HEK293 (cell line): ENCODE results near the gene NXN.

Source experiments
- FEZF1 ChIP-seq: fragments of 450-650 bp; formaldehyde crosslinking; IDR thresholded peaks from 2 replicates; pipeline ENCODE4 v1.5.1; 2016; ENCODE audit warnings: missing biosample characterization, missing genetic modification characterization
- GLI2 ChIP-seq: fragments of 450-650 bp; formaldehyde crosslinking; IDR thresholded peaks from 2 replicates; pipeline ENCODE4; 2017; ENCODE audit warnings: missing biosample characterization, missing genetic modification characterization, low read depth, borderline replicate concordance
- KLF7 ChIP-seq: fragments of 450-650 bp; formaldehyde crosslinking; IDR thresholded peaks from 2 replicates; pipeline ENCODE4 v1.5.1; 2016; ENCODE audit warnings: missing biosample characterization, missing genetic modification characterization, borderline replicate concordance
- SCRT2 ChIP-seq: fragments of 450-650 bp; formaldehyde crosslinking; IDR thresholded peaks from 2 replicates; pipeline ENCODE4 v1.5.1; 2016; ENCODE audit warnings: missing biosample characterization, missing genetic modification characterization
- TRIM28 ChIP-seq: IDR thresholded peaks from 2 replicates; pipeline ENCODE4 v1.6.1; 2011; ENCODE audit warnings: low read length, control low read depth, borderline replicate concordance
- YY1 ChIP-seq: fragments of 450-650 bp; formaldehyde crosslinking; IDR thresholded peaks from 2 replicates; pipeline ENCODE4 v1.5.1; 2018; ENCODE audit warnings: missing biosample characterization, missing genetic modification characterization
- YY2 ChIP-seq: fragments of 450-650 bp; formaldehyde crosslinking; IDR thresholded peaks from 2 replicates; pipeline ENCODE4 v1.5.1; 2016; ENCODE audit warnings: missing biosample characterization, missing genetic modification characterization
- ZBTB8A ChIP-seq: fragments of 450-650 bp; formaldehyde crosslinking; IDR thresholded peaks from 2 replicates; pipeline ENCODE4 v1.5.1; 2016; ENCODE audit warnings: missing biosample characterization, missing genetic modification characterization
- ZNF10 ChIP-seq: fragments of 450-650 bp; formaldehyde crosslinking; IDR thresholded peaks from 2 replicates; pipeline ENCODE4 v1.5.1; 2017; ENCODE audit warnings: missing biosample characterization, missing genetic modification characterization
- ZNF239 ChIP-seq: fragments of 450-650 bp; formaldehyde crosslinking; IDR thresholded peaks from 2 replicates; pipeline ENCODE4 v1.5.1; 2016; ENCODE audit warnings: missing biosample characterization, missing genetic modification characterization
- ZNF335 ChIP-seq: fragments of 450-650 bp; formaldehyde crosslinking; conservative IDR thresholded peaks from 2 replicates; pipeline ENCODE4 v1.5.1; 2016; ENCODE audit warnings: missing biosample characterization, missing genetic modification characterization
- ZNF596 ChIP-seq: fragments of 450-650 bp; IDR thresholded peaks from 2 replicates; pipeline ENCODE4 v1.5.0; 2018; ENCODE audit warnings: missing biosample characterization, mild to moderate bottlenecking, missing genetic modification characterization, moderate library complexity
- ZNF600 ChIP-seq: fragments of 450-650 bp; formaldehyde crosslinking; IDR thresholded peaks from 2 replicates; pipeline ENCODE4 v1.5.1; 2016; ENCODE audit warnings: missing biosample characterization, missing genetic modification characterization
- TF ChIP-seq, protein P1 (sequence below): fragments of 450-650 bp; formaldehyde crosslinking; IDR thresholded peaks from 2 replicates; pipeline ENCODE4 v1.5.1; 2016; ENCODE audit warnings: missing biosample characterization, missing genetic modification characterization
- TF ChIP-seq, protein P2 (sequence below): fragments of 450-650 bp; formaldehyde crosslinking; IDR thresholded peaks from 2 replicates; pipeline ENCODE4 v1.5.1; 2016; ENCODE audit warnings: missing biosample characterization, missing genetic modification characterization
- TF ChIP-seq, protein P3 (sequence below): fragments of 450-650 bp; formaldehyde crosslinking; conservative IDR thresholded peaks from 2 replicates; pipeline ENCODE4 v1.5.1; 2016; ENCODE audit warnings: low read depth, missing biosample characterization, missing genetic modification characterization
- TF ChIP-seq, protein P4 (sequence below): fragments of 450-650 bp; formaldehyde crosslinking; IDR thresholded peaks from 2 replicates; pipeline ENCODE4 v1.5.1; 2017; ENCODE audit warnings: missing biosample characterization, missing genetic modification characterization
- TF ChIP-seq, protein P5 (sequence below): fragments of 450-650 bp; formaldehyde crosslinking; IDR thresholded peaks from 2 replicates; pipeline ENCODE4 v1.5.1; 2017; ENCODE audit warnings: missing biosample characterization, missing genetic modification characterization
- TF ChIP-seq, protein P6 (sequence below): fragments of 450-650 bp; IDR thresholded peaks from 2 replicates; pipeline ENCODE4 v1.5.1; 2018; ENCODE audit warnings: missing biosample characterization, missing genetic modification characterization

NXN gene

DNA sequence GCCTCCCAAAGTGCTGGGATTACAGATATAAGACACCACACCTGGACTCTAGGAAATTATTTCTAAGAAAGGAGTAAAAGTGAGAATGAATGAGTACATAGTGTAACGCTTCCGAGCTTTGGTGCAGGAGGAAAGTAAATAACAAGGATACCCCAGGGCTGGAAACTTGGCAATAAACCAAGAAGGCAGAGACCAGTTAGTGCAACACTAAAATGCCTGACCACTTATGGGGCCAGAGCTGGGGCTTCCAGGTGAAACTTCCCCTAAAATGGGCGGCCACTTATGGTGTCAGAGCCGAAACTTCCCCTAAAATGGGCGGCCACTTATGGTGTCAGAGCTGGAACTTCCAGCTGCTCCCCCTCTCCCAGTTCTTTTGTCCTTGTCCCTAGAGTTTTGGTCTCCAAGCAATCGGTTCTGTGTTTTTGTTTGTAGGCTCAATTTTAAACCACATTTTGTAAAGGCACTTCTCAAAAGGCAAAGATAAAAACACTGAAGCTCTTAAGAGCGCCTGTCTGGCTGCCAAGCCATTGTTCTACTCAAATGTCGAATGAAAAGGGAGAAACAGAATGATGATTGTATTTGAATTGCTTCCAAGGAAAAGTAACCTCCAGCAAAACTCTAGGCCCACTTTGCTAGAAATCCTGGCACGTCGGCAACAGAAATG, 63.9 kb downstream of the NXN start (continued):
- TF ChIP-seq SCRT2 (tag by site-specific recombination) (no peak), TRIM28 (no peak), ZBTB8A (tag by site-specific recombination) (peak; percentile 76), GLI2 (no peak), FEZF1 (0 out of 2 replicates have a peak, but pooled peaks have one; percentile 14), ZNF600 (tag by site-specific recombination) (no peak), ZNF10 (tag by site-specific recombination) (no peak), YY1 (tag by site-specific recombination) (no peak), ZNF335 (peak; percentile 57), KLF7 (tag by site-specific recombination) (no peak), YY2 (peak; percentile 47; the same call in 1 of the 2 replicates), ZNF239 (tag by site-specific recombination) (no peak), ZNF596 (tag by site-specific recombination) (no peak)
- TF ChIP-seq, protein P1, sequence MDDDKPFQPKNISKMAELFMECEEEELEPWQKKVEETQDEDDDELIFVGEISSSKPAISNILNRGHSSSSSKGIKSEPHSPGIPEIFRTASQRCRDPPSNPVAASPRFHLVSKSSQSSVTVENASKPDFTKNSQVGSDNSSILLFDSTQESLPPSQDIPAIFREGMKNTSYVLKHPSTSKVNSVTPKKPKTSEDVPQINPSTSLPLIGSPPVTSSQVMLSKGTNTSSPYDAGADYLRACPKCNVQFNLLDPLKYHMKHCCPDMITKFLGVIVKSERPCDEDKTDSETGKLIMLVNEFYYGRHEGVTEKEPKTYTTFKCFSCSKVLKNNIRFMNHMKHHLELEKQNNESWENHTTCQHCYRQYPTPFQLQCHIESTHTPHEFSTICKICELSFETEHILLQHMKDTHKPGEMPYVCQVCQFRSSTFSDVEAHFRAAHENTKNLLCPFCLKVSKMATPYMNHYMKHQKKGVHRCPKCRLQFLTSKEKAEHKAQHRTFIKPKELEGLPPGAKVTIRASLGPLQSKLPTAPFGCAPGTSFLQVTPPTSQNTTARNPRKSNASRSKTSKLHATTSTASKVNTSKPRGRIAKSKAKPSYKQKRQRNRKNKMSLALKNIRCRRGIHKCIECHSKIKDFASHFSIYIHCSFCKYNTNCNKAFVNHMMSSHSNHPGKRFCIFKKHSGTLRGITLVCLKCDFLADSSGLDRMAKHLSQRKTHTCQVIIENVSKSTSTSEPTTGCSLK (tag by site-specific recombination) = no peak
- TF ChIP-seq, protein P2, sequence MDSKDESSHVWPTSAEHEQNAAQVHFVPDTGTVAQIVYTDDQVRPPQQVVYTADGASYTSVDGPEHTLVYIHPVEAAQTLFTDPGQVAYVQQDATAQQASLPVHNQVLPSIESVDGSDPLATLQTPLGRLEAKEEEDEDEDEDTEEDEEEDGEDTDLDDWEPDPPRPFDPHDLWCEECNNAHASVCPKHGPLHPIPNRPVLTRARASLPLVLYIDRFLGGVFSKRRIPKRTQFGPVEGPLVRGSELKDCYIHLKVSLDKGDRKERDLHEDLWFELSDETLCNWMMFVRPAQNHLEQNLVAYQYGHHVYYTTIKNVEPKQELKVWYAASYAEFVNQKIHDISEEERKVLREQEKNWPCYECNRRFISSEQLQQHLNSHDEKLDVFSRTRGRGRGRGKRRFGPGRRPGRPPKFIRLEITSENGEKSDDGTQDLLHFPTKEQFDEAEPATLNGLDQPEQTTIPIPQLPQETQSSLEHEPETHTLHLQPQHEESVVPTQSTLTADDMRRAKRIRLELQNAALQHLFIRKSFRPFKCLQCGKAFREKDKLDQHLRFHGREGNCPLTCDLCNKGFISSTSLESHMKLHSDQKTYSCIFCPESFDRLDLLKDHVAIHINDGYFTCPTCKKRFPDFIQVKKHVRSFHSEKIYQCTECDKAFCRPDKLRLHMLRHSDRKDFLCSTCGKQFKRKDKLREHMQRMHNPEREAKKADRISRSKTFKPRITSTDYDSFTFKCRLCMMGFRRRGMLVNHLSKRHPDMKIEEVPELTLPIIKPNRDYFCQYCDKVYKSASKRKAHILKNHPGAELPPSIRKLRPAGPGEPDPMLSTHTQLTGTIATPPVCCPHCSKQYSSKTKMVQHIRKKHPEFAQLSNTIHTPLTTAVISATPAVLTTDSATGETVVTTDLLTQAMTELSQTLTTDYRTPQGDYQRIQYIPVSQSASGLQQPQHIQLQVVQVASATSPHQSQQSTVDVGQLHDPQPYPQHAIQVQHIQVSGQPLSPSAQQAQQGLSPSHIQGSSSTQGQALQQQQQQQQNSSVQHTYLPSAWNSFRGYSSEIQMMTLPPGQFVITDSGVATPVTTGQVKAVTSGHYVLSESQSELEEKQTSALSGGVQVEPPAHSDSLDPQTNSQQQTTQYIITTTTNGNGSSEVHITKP = peak; percentile 77
- TF ChIP-seq, protein P3, sequence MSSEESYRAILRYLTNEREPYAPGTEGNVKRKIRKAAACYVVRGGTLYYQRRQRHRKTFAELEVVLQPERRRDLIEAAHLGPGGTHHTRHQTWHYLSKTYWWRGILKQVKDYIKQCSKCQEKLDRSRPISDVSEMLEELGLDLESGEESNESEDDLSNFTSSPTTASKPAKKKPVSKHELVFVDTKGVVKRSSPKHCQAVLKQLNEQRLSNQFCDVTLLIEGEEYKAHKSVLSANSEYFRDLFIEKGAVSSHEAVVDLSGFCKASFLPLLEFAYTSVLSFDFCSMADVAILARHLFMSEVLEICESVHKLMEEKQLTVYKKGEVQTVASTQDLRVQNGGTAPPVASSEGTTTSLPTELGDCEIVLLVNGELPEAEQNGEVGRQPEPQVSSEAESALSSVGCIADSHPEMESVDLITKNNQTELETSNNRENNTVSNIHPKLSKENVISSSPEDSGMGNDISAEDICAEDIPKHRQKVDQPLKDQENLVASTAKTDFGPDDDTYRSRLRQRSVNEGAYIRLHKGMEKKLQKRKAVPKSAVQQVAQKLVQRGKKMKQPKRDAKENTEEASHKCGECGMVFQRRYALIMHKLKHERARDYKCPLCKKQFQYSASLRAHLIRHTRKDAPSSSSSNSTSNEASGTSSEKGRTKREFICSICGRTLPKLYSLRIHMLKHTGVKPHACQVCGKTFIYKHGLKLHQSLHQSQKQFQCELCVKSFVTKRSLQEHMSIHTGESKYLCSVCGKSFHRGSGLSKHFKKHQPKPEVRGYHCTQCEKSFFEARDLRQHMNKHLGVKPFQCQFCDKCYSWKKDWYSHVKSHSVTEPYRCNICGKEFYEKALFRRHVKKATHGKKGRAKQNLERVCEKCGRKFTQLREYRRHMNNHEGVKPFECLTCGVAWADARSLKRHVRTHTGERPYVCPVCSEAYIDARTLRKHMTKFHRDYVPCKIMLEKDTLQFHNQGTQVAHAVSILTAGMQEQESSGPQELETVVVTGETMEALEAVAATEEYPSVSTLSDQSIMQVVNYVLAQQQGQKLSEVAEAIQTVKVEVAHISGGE (tag by site-specific recombination) = no peak
- TF ChIP-seq, protein P4, sequence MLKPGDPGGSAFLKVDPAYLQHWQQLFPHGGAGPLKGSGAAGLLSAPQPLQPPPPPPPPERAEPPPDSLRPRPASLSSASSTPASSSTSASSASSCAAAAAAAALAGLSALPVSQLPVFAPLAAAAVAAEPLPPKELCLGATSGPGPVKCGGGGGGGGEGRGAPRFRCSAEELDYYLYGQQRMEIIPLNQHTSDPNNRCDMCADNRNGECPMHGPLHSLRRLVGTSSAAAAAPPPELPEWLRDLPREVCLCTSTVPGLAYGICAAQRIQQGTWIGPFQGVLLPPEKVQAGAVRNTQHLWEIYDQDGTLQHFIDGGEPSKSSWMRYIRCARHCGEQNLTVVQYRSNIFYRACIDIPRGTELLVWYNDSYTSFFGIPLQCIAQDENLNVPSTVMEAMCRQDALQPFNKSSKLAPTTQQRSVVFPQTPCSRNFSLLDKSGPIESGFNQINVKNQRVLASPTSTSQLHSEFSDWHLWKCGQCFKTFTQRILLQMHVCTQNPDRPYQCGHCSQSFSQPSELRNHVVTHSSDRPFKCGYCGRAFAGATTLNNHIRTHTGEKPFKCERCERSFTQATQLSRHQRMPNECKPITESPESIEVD (tag by site-specific recombination) = peak; percentile 86
- TF ChIP-seq, protein P5, sequence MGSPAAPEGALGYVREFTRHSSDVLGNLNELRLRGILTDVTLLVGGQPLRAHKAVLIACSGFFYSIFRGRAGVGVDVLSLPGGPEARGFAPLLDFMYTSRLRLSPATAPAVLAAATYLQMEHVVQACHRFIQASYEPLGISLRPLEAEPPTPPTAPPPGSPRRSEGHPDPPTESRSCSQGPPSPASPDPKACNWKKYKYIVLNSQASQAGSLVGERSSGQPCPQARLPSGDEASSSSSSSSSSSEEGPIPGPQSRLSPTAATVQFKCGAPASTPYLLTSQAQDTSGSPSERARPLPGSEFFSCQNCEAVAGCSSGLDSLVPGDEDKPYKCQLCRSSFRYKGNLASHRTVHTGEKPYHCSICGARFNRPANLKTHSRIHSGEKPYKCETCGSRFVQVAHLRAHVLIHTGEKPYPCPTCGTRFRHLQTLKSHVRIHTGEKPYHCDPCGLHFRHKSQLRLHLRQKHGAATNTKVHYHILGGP (tag by site-specific recombination) = peak; percentile 90
- TF ChIP-seq, protein P6, sequence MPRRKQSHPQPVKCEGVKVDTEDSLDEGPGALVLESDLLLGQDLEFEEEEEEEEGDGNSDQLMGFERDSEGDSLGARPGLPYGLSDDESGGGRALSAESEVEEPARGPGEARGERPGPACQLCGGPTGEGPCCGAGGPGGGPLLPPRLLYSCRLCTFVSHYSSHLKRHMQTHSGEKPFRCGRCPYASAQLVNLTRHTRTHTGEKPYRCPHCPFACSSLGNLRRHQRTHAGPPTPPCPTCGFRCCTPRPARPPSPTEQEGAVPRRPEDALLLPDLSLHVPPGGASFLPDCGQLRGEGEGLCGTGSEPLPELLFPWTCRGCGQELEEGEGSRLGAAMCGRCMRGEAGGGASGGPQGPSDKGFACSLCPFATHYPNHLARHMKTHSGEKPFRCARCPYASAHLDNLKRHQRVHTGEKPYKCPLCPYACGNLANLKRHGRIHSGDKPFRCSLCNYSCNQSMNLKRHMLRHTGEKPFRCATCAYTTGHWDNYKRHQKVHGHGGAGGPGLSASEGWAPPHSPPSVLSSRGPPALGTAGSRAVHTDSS (tag by site-specific recombination) = no peak
